Measurements from ENCODE around the gene CDH4. TPM values are rescaled to one million over a fixed set of nuclear protein-coding genes. Genes with fewer than 3 reads are reported as not detected.
A peak's percentile ranks its signal among the peaks of the same experiment; 100 is the strongest.

CDH4 gene
- total RNA-seq, 2 donors from 2014 or later = 0.19 to 0.65 TPM

- intact Hi-C loops (cut with DNase I) = no loop called here
- no peak for DNase-seq (ENCODE audit: low spot score)
These were observed 664.3 kb downstream of the CDH4 start for GRCh38 chr20:61916318-61916891.

GRCh38 chr20:61917474-61918145, 665.5 kb downstream of the CDH4 start:
- no peak for DNase-seq (ENCODE audit: low spot score)
- intact Hi-C loops (cut with DNase I) = no loop called here

- intact Hi-C loops (cut with DNase I) = no loop called here
- no peak for DNase-seq (ENCODE audit: low spot score)
These were observed 666.5 kb downstream of the CDH4 start for GRCh38 chr20:61918548-61918947.

- DNase-seq (ENCODE audit: low spot score) = no peak
- intact Hi-C loops (cut with DNase I) = no loop called here
These were observed 667.2 kb downstream of the CDH4 start for GRCh38 chr20:61919239-61919638.

GRCh38 chr20:61919675-61920365, 667.8 kb downstream of the CDH4 start:
- no peak for DNase-seq (ENCODE audit: low spot score)
- intact Hi-C loops (cut with DNase I) = no loop called here

GRCh38 chr20:61922411-61922810, 670.4 kb downstream of the CDH4 start:
- intact Hi-C loops (cut with DNase I) = no loop called here
- peak; percentile 61 for DNase-seq (ENCODE audit: low spot score)

GRCh38 chr20:61922936-61923335, 670.9 kb downstream of the CDH4 start:
- DNase-seq (ENCODE audit: low spot score) = peak; percentile 32
- intact Hi-C loops (cut with DNase I) = no loop called here

GRCh38 chr20:61923371-61924166, 671.5 kb downstream of the CDH4 start:
- peak; percentile 68 for DNase-seq (ENCODE audit: low spot score)
- intact Hi-C loops (cut with DNase I) = no loop called here

- intact Hi-C loops (cut with DNase I) = no loop called here
- DNase-seq (ENCODE audit: low spot score) = peak; percentile 50
These were observed 672.3 kb downstream of the CDH4 start for GRCh38 chr20:61924211-61924857.

- peak; percentile 64 for DNase-seq (ENCODE audit: low spot score)
- intact Hi-C loops (cut with DNase I) = no loop called here
These were observed 672.9 kb downstream of the CDH4 start for GRCh38 chr20:61924858-61925554.

- DNase-seq (ENCODE audit: low spot score) = peak; percentile 61
- intact Hi-C loops (cut with DNase I) = no loop called here
These were observed 673.6 kb downstream of the CDH4 start for GRCh38 chr20:61925555-61926252.

- intact Hi-C loops (cut with DNase I) = no loop called here
- peak; percentile 74 for DNase-seq (ENCODE audit: low spot score)
These were observed 674.2 kb downstream of the CDH4 start for GRCh38 chr20:61926253-61926613.

GRCh38 chr20:61926796-61927192, 674.7 kb downstream of the CDH4 start:
- peak; percentile 78 for DNase-seq (ENCODE audit: low spot score)
- intact Hi-C loops (cut with DNase I) = no loop called here

- intact Hi-C loops (cut with DNase I) = no loop called here
- peak; percentile 77 for DNase-seq (ENCODE audit: low spot score)
These were observed 675.2 kb downstream of the CDH4 start for GRCh38 chr20:61927193-61927825.

GRCh38 chr20:61927826-61928541, 675.9 kb downstream of the CDH4 start:
- peak; percentile 77 for DNase-seq (ENCODE audit: low spot score)
- intact Hi-C loops (cut with DNase I) = no loop called here

- peak; percentile 18 for DNase-seq (ENCODE audit: low spot score)
- intact Hi-C loops (cut with DNase I) = no loop called here
These were observed 677.5 kb downstream of the CDH4 start for GRCh38 chr20:61929561-61929960.

GRCh38 chr20:61929971-61930666, 678.1 kb downstream of the CDH4 start:
- intact Hi-C loops (cut with DNase I) = no loop called here
- peak; percentile 66 for DNase-seq (ENCODE audit: low spot score)

Data from posterior vena cava (tissue), 2 donors.